ENCODE results near the gene DCST2.

DNA sequence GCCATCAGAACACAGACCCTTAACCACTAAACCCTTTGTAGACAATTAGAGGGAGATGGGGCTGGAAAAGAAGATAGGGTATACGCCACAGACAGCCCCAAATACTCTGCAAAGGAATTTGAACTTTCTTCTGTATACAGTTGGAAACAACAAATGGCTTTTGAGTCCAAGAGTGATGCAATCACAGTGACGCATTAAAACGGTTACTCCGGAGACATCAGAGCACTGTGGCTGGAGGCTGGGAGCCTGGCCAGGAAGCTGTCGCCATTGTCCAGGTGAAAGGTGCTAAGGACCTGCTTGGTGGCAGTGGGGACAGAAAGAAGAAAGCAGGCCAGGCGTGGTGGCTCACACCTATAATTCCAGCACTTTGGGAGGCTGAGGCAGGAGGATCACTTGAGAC, 46.3 kb downstream of the DCST2 start:
- no peak for TF ChIP-seq POLR2A (IDR thresholded peaks at IDR 0.05)
- TF ChIP-seq, protein P1, sequence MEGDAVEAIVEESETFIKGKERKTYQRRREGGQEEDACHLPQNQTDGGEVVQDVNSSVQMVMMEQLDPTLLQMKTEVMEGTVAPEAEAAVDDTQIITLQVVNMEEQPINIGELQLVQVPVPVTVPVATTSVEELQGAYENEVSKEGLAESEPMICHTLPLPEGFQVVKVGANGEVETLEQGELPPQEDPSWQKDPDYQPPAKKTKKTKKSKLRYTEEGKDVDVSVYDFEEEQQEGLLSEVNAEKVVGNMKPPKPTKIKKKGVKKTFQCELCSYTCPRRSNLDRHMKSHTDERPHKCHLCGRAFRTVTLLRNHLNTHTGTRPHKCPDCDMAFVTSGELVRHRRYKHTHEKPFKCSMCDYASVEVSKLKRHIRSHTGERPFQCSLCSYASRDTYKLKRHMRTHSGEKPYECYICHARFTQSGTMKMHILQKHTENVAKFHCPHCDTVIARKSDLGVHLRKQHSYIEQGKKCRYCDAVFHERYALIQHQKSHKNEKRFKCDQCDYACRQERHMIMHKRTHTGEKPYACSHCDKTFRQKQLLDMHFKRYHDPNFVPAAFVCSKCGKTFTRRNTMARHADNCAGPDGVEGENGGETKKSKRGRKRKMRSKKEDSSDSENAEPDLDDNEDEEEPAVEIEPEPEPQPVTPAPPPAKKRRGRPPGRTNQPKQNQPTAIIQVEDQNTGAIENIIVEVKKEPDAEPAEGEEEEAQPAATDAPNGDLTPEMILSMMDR (IDR thresholded peaks at IDR 0.05) = no peak
- no peak for TF ChIP-seq EP300 (IDR thresholded peaks at IDR 0.05)
